CD1c-positive myeloid dendritic cell (primary cell): ENCODE results near the gene ACSF3.

Source experiments
- DNase-seq: peaks from one replicate; pipeline ENCODE4 v3.0.0-alpha.2; 2016; ENCODE audit errors: extremely low spot score

The ACSF3 gene

DNA sequence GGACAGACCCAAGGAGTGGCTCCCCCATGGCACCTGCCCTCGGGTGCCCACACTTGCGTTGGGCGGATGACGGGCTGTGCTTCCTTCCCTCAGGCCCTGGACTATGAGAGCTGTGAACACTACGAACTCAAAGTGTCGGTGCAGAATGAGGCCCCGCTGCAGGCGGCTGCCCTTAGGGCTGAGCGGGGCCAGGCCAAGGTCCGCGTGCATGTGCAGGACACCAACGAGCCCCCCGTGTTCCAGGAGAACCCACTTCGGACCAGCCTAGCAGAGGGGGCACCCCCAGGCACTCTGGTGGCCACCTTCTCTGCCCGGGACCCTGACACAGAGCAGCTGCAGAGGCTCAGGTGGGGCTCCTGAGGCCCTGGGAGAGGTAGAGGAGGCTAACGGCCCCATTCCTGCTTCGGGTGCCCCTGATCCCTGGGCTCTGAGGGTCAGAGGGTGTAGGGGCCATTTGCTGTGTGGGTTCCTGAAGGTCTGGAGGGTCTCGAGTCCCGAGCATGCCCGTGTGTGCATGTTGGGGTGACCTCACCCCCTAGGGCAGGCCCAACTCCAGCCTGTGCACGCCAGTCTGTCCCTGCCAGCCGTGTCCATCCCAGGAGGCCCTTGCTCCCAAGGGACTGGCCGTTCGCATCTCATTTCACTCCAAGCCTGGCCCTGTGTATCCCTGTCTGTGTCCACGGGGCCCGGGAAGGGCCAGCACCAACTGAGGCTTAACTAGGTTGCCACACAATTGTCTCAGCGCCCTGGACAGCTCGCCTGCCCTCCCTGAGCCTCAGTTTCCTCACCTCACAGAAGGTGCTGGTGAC is 96.7 kb downstream of the ACSF3 start:
- DNase-seq: no peak

DNA sequence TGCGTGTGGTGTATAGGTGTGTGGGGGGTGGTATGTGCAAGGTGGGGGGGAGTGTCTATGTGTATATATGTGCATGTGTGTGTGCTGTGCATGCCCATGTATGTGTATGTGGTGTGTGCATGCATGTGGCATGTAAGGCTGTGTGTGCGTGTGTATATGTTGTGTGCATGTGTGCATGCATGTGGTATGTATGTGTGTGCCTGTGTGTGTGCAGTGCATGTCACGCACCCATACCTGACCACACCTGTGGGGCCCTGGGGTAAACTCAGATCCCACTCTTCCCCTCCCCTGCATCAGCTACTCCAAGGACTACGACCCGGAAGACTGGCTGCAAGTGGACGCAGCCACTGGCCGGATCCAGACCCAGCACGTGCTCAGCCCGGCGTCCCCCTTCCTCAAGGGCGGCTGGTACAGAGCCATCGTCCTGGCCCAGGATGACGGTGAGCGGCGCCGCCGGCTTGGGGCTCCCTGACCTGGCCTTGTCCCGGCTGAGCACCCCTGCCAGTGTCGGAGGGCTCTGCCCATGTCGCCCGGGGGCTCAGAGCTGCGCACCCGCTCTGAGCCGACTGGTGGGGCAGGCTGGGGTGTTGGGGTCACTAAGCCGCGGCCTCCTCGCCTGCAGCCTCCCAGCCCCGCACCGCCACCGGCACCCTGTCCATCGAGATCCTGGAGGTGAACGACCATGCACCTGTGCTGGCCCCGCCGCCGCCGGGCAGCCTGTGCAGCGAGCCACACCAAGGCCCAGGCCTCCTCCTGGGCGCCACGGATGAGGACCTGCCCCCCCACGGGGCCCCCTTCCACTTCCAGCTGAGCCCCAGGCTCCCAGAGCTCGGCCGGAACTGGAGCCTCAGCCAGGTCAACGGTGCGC is 97.6 kb downstream of the ACSF3 start:
- DNase-seq: no peak

DNA sequence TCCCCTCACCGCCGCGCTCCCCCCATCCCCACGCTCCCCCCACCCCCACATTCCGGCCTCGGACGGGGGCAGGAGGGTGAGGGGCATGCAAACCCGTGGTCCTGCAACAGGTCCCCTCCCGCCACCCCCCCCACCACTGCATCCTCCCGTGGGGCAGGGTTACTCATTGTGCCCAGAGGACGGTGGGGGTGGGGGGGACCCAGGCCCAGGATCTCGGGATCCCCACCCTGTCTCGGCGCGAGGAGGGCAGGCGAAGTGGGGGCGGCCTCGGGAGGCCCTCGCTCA is 98.2 kb downstream of the ACSF3 start:
- no peak for DNase-seq

DNA sequence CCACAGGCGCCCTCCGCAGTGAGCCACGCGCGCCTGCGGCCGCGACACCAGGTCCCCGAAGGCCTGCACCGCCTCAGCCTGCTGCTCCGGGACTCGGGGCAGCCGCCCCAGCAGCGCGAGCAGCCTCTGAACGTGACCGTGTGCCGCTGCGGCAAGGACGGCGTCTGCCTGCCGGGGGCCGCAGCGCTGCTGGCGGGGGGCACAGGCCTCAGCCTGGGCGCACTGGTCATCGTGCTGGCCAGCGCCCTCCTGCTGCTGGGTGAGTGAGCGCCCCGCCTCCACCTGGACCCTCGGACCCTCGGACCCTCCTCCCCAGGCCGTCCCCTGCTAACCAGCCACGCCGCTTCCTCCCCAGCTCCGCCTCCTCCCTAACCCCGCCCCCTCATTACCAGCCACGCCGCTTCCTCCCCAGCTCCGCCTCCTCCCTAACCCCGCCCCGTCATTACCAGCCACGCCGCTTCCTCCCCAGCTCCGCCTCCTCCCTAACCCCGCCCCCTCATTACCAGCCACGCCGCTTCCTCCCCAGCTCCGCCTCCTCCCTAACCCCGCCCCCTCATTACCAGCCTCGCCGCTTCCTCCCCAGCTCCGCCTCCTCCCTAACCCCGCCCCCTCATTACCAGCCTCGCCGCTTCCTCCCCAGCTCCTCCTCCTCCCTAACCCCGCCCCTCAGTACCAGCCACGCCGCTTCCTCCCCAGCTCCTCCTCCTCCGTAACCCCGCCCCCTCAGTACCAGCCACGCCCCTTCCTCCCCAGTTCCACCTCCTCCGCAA is 98.7 kb downstream of the ACSF3 start:
- peak; percentile 82 for DNase-seq

DNA sequence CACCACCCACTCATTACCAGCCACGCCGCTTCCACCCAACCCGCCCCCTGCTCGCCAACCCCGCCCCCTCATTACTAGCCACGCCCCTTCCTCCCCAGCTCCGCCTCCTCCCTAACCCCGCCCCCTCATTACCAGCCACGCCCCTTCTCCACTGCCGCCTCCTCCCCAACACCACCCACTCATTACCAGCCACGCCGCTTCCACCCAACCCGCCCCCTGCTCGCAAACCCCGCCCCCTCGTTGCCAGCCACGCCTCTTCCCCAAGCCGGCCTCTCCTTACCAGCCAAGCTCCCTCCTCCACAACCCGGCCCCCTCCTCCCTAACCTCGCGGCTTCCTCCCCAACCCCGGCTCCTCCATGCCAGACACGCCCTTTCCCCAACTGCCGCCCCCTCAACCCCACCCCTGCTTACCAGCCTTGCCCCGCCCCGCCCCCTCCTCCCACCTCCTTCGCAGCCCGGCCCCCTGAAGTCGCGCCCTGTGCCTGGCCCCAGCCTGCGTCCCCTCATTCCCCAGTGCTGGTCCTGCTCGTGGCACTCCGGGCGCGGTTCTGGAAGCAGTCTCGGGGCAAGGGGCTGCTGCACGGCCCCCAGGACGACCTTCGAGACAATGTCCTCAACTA is 99.4 kb downstream of the ACSF3 start:
- DNase-seq: peak; percentile 62

DNA sequence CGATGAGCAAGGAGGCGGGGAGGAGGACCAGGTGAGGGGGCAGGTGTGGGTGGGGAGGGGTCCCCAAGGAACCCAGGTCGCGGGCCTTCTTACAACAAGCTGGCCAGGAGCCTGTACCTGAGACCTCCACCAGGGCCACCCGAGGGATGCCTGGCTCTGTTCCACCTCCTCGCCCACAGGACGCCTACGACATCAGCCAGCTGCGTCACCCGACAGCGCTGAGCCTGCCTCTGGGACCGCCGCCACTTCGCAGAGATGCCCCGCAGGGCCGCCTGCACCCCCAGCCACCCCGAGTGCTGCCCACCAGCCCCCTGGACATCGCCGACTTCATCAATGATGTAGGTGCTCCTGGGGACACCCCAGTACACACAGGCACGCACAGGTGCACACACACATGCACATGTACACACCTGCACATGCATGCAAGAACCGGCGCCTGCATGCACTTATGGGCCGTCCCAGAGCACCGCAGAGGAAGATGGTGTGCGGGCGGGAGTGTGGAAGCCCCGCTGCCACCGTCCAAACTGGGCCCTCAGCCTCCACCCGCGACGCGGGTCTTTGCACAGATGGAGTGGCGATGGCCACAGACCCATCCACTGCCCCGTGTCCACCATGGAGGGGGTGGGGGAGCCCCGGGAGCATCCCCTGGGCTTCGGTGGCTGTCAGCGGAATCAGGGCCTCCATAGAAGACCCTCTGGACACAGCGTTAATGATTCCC is 100.1 kb downstream of the ACSF3 start:
- DNase-seq: no peak

DNA sequence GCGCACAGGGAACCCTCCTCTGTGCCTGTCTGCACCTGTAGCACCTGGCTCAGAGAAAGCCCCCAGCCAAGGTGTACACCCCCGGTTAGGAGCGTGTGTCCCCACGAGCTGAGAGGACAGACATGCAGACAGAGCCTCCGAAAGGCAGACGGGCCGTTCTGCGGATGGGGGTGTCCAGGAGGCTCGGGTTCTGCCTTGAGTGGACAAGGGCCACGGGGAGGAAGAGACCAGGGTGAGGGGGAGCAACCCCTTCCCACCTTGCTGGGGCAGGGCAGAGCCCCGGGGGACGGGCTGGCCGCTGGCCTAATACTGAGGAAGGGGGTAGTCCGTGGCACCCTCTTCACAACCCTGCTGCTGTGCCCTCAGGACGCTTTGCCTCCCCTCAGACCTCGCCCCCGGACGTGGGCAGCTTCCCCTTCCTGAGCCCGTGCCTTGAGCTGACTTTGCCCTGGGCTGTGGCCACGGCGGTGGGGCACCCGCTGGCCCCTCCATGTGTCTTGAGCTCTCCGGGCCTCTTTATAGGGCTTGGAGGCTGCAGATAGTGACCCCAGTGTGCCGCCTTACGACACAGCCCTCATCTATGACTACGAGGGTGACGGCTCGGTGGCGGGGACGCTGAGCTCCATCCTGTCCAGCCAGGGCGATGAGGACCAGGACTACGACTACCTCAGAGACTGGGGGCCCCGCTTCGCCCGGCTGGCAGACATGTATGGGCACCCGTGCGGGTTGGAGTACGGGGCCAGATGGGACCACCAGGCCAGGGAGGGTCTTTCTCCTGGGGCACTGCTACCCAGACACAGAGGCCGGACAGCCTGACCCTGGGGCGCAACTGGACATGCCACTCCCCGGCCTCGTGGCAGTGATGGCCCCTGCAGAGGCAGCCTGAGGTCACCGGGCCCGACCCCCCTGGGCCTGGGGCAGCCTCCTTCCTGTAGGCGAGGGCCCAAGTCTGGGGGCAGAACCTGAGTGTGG is 101.0 kb downstream of the ACSF3 start:
- no peak for DNase-seq

DNA sequence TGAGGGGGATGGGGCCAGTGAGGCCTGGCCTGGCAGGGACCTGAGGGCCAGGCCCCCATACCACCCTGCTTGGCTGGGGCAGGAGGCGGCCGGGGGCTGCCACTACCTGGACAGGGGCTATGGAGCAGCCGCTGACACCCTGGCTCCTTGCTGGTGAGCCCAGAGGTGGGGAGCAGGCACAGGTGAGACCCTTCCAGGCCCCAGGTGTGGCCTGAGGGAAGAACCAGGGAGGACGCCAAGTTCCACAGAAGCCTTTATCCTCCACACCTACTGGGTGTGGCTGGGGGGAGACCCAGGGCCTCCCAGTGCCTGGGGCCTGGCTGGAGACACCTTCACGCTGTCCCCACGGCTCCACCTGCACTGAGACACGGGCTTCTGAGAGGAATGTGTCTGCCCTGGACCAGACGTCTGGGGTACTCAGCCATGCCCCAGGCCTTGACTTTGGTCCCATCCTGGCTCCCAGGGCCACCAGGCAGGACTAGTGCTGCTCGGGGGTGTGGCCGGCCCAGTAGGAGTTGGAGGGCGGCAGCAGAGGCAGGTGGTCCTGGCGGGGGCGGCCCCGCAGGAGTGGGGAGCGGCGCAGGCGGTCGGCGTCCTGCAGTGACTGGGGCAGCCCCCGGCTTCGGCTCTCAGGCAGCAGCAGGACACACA is 102.0 kb downstream of the ACSF3 start:
- no peak for DNase-seq

DNA sequence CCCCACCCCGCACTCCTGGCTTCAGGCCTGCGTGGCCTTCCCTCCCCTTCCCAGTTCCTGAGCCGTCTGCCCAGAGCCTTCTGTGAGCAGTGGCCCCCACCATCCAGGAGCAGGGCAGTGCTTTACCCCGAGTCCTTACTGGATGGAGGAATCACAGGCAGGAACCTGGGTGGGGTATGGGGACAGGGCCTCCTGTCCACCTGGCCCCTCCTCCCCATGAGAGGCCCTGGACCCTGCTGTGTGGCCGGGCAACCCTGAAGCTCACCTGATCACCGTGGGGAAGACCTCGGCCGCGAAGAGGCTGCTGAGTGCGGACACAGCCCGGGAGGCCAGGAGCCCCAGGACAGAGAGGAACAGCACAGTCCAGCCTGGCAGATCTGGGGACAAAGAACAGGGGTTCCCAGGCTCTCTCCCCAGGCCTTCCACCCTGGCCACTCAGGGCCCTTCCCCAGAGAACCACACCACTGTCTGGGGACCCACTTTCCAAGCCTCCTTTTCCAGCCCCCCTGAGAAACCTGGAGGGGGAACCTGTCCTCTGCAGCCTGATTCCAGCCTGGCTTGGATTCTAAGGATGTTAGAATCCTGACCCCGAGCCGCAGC is 103.5 kb downstream of the ACSF3 start:
- DNase-seq: no peak

DNA sequence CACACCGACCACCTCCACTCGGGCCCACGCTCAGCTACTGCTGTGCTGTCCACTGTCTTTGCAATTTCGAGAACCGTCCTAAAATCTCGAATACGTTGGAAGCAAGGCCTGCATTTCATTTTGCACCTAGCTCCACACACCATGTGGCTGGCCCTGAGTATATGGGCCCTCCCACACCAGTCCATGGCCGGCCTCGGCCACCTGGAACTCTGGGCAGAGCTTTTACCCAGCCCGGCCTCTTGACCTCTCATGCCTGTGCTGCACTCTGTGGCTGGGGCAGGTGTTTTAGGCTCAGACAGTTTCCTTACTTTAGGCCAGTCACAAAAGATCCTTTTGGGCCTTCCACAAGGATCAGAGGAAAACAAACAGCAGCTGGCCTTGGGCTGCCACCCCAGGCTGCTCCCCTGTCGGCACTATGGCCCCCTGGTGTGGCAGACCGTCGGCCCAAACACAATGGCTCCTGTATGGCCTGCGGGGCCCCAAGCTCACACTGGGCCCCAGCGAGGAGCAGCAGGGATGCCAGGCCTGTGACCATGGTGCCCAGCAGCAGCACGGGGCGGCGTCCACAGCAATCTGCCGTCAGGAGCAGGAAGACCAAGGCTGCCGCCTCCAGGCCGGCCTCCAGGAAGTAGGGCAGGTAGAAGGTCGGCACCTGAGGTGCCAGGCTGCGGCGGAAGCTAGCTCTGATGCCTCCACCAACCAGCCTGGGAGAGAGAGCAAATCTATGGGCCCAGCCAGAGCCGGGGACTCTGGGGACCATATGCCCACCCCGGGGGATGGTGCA is 104.2 kb downstream of the ACSF3 start:
- no peak for DNase-seq

DNA sequence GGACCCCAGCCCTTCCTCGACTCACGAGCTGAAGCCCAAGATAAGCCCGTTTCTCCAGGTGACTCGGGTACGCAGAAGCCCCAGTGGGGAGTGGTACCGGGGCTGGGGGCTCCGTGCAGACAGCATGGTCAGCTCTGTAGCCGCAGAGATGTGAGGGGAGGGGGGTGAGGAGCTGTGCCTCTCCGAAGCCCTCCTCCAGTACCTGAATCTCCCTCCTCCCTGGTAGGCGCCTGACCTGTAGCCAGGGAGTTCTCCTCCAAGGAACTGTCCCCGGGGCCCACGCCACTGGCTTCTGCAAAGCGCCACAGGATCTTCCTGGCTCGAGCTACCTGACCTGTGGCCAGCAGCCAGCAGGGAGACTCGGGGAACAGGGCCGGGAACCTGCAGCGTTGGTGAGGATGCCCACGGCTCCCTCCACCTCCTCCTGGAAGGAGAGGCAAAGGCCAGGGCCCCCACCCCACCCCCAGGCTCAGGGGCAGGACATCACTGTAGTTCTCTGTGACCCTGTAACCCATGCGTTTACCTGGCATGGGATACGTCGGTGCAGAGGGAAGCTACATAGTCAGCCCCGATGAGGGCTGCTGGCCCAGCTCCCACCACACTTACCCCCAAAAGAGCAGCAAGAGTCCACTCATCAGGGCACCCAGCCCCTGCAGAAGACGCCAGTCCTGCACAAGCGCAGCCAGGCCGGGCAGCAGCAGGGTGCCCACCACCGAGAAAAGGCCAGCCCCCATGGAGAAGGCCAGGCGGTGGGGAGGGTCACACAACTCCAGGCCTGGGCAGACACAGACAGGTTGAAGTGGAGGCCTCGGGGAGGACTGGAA is 105.0 kb downstream of the ACSF3 start:
- no peak for DNase-seq

DNA sequence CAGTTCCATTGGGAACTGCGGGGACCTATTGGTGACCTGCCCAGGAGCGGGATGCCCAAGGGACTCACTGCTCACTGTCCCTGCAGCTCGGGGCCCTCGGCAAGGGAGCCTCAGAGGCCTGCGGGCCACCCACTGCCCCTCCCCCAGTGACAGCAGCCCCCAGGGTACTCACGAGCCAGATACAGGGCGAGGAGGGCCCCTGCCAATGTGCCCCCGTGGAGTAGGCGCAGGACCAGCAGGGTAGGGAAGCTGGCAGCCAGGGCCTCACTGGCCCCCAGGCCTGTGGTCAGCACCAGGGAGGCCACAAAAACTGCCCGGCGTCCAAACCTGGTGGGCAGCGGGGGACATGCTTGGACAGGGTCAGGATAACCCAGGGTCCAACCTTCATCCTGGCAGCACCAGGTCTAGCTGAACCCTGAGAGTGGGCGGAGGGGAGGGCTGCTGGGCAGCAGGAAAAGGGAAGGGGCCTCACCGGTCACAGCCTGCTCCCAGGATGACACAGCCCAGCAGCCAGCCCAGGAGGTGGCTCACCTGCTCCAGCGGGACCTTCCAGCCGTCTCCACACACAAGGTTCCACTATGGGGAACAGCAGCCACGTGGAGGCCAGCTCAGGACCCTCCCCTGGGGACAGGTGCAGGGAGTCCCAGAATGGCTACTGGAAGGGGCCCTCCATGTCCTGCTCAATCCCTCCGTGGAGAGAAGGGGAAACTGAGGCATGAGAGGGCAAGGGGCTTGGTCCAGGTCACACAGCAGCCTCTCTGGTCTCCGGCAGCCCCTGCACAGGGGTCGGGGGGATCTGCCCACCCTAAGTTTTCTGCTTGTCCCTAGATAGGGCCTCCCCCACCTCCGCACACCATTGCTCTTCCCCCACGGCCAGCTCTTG is 105.8 kb downstream of the ACSF3 start:
- DNase-seq: no peak

DNA sequence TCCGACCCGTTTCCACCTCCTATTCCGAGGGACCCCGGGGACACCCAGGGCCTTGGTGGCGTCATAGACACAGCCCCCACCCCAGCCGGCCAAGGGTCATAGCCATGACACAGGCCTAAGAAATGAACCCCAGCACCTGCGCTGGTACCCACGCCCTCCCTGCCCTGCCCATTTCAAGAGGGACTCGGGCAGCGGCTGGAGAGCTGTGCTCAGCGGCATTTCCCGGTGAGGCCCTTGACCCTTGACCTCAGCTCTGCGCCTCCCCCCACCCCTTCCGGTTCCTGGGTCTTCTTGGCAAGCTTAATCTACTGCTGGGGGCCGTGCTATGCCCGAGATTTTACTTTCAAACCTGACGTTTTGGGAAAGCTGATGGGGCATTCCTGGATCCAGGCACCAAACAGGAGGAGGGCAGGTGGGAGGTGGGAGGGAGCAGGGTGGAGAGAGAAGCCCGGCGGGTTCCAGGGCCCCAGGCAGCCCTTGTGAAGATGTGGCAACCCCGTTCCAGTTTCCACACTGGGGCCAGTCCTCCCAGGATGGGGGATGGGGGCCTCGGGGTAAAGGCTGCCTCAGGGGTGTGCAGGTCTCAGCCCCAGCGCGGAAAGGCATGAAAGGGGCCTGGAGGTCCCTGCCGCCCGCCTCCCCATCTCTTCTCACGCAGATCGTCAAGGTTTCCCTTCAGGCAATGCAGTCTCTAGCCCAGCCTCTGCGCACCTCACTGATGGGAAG is 106.6 kb downstream of the ACSF3 start, which contains the start of gene SLC22A31:
Gene SLC22A31 (minus strand): TSS at position 414 of the 726 bp plus-strand sequence. CDS start 36 bp downstream, at position 378.
- no peak for DNase-seq

DNA sequence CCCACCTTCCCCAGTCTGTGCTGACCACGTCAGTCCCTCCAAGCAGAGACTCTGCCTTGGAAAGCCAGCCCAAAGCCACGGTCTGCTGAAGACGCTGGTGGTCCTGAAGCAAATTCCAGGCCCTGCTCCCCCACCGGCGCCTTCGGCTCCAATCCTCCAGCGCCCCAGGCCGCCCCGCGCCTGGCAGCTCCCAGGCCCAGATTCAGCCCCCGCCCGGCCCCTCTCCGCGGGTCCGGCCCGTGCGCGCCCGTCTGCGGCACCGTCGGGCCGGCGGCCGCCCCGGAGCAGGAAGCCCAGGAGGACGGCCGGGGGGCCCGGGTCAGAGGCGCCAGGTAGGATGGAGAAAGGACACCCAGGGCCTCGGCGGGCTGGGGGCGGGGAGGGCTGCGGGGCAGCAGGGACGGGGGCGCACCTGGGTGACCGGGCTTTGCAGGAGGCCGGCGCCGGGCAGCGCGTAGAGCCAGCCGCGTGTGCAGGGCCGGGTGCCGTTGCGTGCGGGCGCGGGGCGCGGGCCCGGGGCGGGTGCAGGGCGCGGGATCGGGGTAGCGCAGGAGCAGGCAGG is 107.3 kb downstream of the ACSF3 start:
- DNase-seq: no peak
